ENCODE data around the gene WASF2.
A peak's percentile ranks its signal among the peaks of the same experiment; 100 is the strongest.
"Not testable (repeated sequence)": the region's sequence is repeated elsewhere in the genome, so short reads cannot be mapped to it uniquely, and the experiment has no call there.

The WASF2 gene

DNA sequence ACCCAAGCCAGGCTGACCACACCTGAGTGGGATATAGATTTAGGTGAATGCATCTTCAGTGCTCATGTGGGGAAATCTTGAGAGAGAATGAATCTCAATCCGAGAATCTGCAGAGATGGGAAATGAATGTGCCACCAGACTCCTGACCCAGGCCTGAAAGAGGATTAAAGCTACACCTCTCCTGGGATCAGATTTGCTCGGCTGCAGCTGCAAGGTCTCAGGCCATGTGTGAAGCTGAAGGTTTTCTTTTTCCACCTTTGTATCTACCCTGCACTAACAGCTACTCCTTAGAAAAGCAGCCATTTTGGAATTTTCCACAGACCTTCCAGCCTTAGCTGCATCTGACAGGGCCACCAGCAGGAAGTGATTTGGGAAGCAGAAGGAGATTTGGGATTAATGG is 79.3 kb downstream of the WASF2 start:
- no peak overlapping the region for H3K4me3 ChIP-seq (ENCODE audit: low read length)
- TF ChIP-seq, protein P1, sequence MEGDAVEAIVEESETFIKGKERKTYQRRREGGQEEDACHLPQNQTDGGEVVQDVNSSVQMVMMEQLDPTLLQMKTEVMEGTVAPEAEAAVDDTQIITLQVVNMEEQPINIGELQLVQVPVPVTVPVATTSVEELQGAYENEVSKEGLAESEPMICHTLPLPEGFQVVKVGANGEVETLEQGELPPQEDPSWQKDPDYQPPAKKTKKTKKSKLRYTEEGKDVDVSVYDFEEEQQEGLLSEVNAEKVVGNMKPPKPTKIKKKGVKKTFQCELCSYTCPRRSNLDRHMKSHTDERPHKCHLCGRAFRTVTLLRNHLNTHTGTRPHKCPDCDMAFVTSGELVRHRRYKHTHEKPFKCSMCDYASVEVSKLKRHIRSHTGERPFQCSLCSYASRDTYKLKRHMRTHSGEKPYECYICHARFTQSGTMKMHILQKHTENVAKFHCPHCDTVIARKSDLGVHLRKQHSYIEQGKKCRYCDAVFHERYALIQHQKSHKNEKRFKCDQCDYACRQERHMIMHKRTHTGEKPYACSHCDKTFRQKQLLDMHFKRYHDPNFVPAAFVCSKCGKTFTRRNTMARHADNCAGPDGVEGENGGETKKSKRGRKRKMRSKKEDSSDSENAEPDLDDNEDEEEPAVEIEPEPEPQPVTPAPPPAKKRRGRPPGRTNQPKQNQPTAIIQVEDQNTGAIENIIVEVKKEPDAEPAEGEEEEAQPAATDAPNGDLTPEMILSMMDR (IDR thresholded peaks at IDR 0.05; ENCODE audit: insufficient read depth, low read depth, low read length, missing control alignments), result no peak
- DNase-seq (ENCODE audit: low read depth), result no peak

- no peak for DNase-seq (ENCODE audit: low read depth)
- TF ChIP-seq, protein P1 (IDR thresholded peaks at IDR 0.05; ENCODE audit: insufficient read depth, low read depth, low read length, missing control alignments), result no peak
These were observed 80.3 kb downstream of the WASF2 start for GRCh38 chr1:27409669-27410068.

GRCh38 chr1:27408151-27408550 is 81.8 kb downstream of the WASF2 start:
- DNase-seq (ENCODE audit: low read depth), result peak; percentile 60
- TF ChIP-seq, protein P1 (IDR thresholded peaks at IDR 0.05; ENCODE audit: insufficient read depth, low read depth, low read length, missing control alignments), result no peak
- H3K4me3 ChIP-seq (ENCODE audit: low read length), result no peak overlapping the region

More at GRCh38 chr1:27409669-27410068, 80.3 kb downstream of the WASF2 start:
- H3K4me3 ChIP-seq (ENCODE audit: low read length), result no peak overlapping the region

GRCh38 chr1:27406791-27407190 is 83.2 kb downstream of the WASF2 start:
- not testable (repeated sequence) for H3K4me3 ChIP-seq (ENCODE audit: low read length)

GRCh38 chr1:27406362-27406680 is 83.6 kb downstream of the WASF2 start:
- TF ChIP-seq, protein P1 (IDR thresholded peaks at IDR 0.05; ENCODE audit: insufficient read depth, low read depth, low read length, missing control alignments), result no peak
- H3K4me3 ChIP-seq (ENCODE audit: low read length), result no peak overlapping the region
- no peak for DNase-seq (ENCODE audit: low read depth)

More at GRCh38 chr1:27406791-27407190, 83.2 kb downstream of the WASF2 start:
- DNase-seq (ENCODE audit: low read depth), result not testable (repeated sequence)

- TF ChIP-seq, protein P1 (IDR thresholded peaks at IDR 0.05; ENCODE audit: insufficient read depth, low read depth, low read length, missing control alignments), result peak; percentile 6
- H3K4me3 ChIP-seq (ENCODE audit: low read length); DNase-seq (ENCODE audit: low read depth): not testable (repeated sequence)
These were observed 84.2 kb downstream of the WASF2 start for GRCh38 chr1:27405598-27406361.

- TF ChIP-seq, protein P1 (IDR thresholded peaks at IDR 0.05; ENCODE audit: insufficient read depth, low read depth, low read length, missing control alignments), result no peak
- no peak overlapping the region for H3K4me3 ChIP-seq (ENCODE audit: low read length)
- DNase-seq (ENCODE audit: low read depth), result no peak
These were observed 84.9 kb downstream of the WASF2 start for GRCh38 chr1:27405074-27405473.
